GM19438 (cell line): ENCODE data around the gene SATB2.

Experiments used
- ATAC-seq: cut with Tn5 transposase; IDR thresholded peaks from one replicate; pipeline ENCODE4 v1.9.1; 2021; ENCODE audit warnings: low read depth; ENCODE audit not compliant: unreplicated experiment

Gene SATB2

DNA sequence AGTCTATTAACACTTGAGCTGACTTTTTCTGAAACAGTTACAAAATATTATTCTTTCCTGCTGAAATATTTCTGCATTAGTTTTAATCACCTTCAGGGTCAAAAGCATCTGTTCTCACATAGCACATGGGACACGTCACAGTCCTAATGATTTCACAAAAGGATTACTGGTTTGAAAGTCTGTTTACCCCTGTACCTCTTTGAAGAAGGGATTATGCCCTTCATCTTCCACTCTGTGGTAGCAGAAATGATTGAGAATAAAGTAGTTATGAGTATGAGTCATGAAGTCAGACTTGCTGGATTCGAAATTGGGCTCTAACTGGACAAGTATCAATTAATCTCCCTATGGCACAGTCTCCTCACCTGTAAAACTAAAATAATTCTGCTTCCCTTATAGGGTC, 121.2 kb downstream of the SATB2 start:
- no peak for ATAC-seq

DNA sequence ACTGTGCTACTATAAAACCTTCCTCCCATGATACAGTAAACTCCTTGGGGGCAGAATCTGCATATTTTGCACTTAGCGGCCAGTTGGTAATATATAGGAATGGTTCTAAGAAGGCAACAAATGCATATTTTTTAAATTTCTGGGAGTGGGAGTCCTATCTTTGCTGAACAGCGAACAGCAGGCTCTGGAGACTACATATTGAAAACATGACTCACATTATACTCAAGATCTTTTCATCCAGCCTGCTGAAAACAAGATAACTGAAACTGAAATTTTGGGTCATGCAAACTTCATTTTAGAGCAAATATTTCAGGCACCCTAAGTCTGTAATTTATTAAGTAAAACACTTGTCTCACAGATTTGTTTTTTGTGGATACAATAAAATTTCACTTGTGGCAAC, 122.2 kb downstream of the SATB2 start:
- ATAC-seq = no peak

DNA sequence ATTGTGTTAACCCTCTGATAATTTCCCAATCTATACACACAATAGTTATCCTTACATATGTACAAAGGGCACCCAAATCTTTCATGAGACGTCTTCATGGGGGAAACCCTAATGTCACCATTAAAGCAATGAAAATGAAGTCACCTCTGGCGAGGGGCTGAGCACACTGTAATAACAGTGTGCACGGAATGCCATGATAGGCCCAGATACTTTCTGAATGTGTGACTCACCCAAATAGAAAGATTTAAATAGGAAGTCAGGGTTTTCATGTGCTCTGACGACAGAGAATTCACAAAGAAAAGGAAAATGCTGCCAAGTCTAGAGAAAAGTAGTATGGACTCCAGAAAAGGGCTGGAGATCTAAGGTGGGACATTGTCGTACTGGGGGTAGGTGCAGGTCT, 128.3 kb downstream of the SATB2 start:
- ATAC-seq = no peak

DNA sequence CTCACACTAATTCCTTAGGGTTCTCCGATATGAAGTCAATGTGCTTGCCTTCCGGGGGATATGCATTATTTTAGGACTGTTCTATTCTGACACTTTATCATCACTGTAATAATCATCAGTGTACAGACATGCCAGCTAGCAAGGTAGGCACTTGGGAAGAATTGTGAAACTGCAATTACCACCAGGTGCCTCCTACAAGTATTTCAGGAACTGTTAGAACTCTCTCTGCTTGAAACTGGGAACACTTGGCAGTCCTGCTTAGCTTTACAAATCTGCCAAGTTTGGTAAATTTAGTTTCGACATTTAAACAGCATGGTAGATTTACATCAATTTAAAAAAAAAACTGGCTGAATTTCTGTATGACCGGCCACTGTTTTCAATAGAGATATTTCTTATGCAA, 128.7 kb downstream of the SATB2 start:
- no peak for ATAC-seq

DNA sequence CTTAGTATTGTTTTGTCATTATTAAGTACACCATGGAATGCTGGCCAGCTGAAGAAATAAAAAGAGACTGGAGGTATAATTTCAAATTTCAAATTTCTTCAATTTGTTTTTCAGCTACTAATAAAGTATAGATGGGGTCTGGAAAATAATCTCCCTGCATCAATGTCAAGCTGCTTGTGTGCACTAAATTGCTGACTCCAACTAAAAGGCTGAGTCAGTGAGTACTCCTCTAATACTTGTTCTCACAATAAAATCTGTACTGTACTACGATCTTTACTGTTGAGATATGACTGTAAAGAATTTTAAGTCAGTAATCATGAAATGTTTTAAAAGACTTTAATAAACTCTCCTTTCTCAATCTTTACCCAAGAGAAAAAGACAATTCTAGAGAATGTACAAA, 131.9 kb downstream of the SATB2 start:
- no peak for ATAC-seq

DNA sequence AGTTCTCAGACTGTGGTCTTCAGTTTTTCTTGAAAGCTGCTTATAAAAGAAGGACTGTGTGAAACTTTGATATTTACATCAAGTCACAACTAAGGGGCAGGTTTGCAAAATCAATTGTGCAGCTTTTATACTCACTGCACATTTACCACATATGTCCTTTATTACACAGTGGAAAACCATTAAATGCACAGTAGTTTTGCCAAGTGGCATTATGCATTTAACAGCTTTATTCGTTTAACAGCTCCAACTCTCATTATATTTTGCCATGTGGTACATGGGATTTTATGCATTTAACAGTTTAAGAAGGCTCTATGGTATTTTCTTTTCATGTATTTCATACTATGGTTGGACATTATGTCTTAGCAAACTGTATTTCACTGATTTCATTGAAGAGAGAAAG, 135.6 kb downstream of the SATB2 start:
- no peak for ATAC-seq

DNA sequence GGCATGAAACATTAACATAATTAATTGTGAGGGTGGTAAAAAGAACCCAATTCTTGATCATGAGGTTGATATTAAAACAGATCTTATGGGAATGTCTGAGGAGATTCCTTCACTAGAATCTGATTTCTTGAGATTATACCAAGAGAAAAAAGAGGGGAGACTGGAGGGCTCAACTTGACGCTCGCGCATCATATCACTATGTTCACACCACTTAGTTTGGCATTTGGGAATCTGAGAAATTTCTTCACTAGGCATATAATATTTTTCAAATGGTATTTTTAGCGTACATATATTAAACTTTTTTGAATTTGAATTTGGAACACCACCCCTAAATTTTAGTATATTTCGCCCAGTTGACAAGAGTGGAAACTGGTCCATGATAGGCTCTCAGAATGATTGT, 140.1 kb downstream of the SATB2 start:
- no peak for ATAC-seq

DNA sequence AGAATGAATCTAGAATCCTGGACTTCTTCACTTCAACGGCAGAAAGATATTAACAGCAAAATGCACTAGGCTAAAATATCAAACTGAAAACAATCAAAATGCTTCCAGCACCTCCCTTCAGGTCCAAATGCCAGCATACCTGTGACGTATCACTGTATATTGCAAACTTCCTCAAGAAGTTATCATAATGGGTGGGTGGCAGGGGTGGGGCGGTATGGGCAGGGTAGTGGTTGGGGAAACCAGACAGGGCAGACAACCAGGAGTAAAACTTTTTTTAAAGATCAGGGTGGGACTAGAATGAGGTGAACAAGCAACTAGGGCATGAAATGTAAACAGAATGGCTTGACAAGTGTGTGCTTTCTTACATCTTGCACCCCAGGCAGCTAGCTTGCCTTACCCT, 140.9 kb downstream of the SATB2 start:
- ATAC-seq = no peak

DNA sequence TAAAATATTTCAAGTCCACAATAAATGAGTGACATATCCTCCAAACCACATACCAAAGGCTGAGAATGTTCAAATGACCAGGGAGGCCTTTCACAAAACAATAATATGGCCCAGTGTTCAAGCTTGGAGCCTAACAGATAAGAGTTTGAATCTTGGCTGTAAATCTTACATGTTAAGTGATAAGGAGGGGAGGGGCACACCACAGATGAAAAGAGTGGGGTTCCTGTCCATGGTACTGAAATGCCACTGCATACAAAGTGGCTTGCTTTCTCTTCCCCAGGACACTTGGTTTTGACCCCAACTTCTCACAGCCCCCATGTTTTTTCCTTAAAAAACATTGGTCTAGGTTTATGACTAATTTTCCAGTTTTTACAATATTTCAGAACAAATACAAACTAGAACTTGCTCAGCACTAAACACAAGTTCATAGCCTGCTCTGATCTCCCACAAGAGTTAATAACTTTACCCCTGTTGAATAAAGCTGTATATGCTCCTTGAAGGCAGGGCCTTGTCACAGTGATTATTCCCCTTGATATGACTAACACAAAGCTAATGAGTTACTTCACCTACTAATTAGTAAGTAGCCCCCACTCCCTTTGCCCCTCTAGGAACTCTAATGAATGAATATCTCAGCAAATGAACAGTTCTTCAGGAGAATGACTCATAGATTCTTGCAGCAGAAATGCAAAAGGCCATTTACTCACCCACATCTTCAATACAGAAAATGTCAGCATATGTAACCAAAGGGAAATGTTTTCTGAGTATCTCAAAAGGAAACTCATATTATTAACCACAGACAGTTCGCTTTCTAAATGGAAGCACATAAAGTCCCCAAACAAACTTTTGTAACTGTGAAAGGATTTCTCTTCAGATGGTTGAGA, 142.2 kb downstream of the SATB2 start:
- no peak for ATAC-seq

DNA sequence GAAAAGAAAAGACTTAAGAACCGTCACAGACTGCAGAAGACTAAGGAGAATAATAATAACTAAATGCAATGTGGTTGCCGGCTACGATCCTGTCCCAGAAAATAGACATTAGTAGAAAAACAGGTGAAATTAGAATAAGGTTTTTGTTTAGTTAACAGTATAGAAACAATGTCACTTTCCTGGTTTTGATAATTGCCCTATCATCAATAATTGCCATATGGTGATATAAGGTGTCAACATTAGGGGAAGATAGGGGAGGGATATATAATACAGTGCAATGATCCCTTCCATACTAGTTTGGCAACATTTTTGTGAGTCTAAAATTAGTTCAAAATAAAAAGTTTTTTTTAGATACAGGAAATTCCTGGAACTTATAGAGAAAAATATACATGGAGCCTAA, 144.8 kb downstream of the SATB2 start:
- no peak for ATAC-seq

DNA sequence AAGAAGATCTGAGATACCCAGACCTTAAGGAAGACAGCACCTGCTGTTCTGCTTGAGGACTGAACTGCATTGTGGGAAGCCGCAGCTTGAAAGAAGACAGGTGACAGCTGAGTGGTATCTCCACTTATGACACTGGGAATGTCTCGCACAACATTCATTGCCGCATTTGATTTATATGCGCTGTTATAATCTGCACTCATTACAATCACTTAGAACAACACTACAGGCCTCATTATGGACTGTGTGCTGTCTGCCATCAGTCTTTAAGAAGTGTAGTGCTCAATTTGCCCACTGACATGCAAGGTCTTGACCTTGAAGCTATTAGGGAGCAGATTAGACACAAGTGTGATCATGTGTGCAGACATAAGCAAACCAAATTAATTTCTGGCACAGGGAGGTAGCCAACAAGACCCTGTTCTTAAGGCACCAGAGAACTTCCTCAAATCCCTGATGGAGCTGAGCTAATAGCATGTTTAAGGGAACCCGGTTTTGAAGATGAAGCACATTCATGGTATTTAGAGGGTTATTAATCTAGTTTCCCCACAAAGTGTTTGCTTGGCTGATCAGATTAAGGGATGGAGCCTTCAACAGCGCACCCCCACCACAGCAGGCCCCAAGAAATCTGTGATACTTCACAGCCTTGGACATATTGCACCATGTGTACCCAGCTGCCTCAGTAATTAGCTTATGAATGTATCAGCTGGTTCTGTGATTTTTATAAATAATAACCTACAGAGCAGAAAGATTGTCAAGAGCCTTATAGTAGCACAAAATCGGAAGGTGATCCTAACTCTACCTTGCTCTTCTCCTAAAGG, 146.8 kb downstream of the SATB2 start:
- no peak for ATAC-seq

DNA sequence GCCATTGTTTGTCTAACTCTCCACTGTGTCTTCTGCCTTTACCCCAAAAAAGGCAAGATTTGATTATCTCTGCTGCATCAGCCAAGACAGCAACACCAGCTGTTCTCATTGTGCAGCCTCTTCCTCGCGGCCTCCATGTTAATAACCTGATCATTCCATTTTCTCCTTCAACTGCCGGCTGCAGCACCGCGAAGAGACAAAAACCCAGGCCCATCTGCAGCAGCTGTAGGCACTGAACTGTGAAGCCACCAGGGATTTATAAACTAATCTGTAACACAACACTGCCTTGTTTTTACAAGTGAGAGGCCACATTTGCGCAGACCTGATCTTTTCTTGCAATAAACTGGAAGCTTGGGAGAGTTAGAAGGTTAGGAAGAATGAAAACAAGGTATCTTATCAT, 147.8 kb downstream of the SATB2 start:
- no peak for ATAC-seq

DNA sequence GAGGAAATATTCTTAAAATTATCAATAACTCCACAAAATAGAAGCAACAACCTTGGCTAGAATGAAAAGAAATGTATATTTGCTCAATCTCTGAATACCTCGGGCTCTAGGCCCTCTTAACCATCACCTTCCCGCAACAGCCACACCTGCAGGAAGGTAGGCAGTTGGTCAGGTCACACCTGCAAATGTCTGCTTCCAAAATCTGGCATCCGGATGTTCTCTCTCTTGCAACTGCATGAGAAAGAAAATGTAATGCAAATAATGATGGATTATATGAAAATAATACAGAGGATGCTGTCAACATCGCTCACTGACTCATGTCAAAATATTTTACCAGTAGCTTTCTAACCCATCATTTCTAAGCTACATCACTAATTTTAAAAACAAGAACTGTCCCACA, 148.3 kb downstream of the SATB2 start:
- no peak for ATAC-seq

DNA sequence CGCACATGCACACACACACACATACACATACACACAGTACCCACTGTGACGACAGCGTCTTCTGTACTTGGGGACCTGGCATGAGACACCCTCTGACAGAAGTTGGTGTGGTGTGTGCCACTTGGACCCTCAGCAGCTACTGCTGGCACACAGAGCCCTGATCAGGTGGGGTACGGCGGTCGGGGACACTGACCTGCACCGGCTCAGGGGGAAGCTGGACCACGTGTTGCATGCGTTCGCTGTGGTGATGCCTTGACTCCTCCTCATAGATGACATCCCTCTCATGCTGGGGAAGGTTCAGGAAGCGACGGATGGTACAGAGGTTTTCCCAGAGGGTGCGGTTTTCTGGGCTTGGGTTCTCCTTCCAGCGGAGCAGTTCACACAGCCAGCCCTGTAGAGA, 149.2 kb downstream of the SATB2 start:
- ATAC-seq = no peak

DNA sequence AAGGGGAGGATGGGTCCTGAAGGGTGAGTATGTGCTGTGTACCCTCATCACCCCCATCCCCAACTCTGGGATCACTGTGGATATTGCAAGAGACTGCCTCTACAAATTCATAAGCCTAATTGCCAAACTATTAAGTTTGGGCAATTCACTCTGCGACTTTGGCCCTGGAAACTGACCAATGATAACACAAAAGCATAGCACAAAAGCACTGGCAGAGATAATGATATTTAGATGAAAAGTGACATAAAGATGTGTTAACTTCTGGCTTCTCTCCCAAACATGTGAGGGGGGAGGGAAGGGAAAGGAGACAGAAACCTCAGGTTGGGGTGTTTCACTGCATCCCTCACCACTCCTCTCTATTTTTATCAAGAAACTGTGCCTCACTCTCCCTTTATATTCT, 150.3 kb downstream of the SATB2 start:
- ATAC-seq = no peak

DNA sequence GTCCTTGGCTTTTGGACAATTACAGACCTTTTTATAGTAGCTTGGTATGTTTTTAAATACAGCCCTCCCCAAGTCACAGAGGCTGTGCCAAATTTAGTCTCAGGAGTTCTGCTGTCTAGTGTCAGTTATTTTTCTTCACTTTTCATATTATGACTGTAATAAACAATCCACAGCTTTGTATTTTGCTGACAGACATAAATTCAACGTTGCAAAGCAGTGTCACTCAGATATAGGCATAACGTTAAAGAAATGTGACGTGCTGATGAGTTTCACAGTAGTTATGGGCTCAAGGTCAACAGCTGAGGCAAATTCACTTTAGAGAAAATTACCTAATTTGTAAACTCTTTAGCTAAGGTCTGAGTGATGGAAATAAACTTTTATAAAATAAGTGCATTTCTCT, 151.6 kb downstream of the SATB2 start:
- no peak for ATAC-seq

DNA sequence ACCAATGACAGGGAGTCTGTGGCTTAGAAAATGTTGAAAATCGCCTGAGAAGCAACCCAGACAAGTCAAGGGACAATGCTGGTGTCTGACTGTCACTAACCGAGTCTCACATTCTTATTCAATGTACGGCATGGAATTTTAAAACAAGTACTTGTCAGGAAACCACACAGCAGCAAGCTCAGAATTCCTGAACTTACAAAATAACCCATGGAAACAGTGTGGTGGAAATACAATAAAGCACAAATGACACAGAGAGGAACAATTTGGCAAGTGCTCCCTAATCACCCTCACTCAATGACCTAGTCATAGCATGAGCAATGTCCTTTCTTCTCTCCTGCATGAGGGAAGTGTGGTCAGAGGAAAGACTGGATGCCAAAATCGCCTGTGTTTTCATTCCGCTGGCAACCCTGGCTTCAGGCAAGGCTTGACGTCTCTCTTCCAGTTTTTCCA, 154.0 kb downstream of the SATB2 start:
- ATAC-seq = no peak

DNA sequence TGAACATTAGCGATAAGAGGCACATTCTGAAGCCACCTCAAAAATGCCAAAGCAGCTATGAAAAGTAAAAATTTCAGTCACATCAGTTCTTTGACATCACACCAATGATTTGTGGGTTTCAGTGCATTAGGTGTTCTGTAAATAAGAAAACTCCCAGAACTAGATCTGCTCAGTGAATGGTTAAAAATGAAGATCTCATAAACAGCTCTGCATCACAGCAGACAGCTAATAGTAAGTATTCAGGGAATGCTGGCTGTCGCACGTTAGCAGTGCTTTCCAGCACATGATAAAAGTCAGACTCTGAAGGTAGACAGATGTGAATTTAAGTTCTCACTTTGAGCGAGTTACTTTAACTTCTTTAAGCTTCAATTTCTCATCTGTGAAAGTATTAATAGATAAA, 154.9 kb downstream of the SATB2 start:
- ATAC-seq = no peak

DNA sequence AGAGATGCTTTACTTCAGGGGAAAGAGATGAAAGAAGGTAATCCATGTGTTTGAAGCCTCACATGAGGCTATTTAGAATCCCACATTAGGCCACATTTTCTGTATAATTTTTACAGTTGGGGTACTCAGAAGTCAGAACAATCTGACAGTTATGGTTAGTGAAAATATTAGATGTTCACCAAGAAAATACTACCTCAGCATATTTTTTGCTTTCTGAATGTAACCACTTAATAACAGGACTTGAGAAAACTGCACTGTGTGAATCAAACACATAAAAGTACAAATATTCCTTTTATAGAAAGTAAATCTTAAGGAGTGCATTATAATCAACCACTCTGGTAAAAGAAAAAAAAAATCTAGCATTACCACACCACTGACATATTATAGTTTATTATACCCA, 169.3 kb downstream of the SATB2 start:
- ATAC-seq = no peak

DNA sequence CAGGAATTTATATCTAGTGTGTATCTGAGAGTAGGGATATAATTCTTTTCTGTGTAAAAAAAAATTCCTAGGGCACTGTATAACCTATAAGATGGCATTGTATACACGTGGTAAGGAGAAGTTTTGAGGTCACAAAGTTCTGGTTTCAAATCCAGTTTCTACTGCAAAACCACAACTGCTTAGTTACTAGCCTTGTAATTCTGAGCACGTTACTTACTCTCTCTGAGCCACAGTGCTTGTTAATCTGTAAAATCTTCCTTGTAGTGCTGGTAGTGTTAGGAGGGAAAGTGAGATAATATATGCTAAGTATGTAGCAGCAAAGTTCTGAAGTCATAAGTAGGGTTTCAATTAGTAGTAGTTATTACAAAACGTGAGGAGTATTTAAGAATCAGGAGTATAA, 175.4 kb downstream of the SATB2 start:
- no peak for ATAC-seq

DNA sequence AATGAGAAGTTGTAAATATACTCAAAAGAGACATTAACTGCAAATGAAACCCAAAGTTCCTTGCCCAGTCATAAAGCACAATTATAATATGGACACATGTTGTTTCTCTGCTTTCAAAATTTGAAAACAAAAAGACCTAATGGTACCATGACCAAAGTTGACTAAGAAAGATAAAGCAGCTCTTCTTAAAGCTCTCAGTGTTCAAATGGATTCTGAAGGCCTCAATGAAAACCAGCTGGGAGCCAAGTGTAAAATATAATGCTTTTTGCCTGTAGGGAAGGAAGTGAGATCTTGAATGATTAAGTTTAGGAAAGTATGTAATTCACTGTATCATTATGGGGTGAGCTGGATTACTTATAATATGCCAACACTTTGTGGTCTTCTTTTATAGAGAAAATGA, 178.6 kb downstream of the SATB2 start:
- no peak for ATAC-seq

DNA sequence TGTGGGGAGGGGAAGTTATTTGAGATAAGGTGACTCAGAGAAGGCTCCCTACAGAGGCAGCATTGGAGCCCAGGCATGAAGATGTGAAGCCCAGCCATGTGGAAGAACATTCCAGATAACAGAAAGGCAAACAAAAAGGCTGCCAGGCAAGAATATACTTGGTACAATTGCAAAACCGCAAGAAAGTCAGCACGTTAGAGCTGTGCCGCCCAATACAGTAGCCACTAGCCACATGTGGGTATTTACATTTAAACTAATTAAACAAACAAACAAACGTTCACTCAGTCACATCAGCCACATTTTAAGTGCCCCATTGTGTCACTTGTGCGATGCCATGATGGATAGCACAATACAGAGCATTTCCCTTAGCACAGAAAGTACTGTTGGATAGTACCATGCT, 179.6 kb downstream of the SATB2 start:
- ATAC-seq = no peak
